Measurements from ENCODE around the gene CA10. TPM values are rescaled to one million over a fixed set of nuclear protein-coding genes. Genes with fewer than 3 reads are reported as not detected.

The CA10 gene
- total and polyA plus RNA-seq, 9 of the 15 experiments (the other 6 are each of a cell fraction or from before 2014, with no cell fraction given): not detected

DNA sequence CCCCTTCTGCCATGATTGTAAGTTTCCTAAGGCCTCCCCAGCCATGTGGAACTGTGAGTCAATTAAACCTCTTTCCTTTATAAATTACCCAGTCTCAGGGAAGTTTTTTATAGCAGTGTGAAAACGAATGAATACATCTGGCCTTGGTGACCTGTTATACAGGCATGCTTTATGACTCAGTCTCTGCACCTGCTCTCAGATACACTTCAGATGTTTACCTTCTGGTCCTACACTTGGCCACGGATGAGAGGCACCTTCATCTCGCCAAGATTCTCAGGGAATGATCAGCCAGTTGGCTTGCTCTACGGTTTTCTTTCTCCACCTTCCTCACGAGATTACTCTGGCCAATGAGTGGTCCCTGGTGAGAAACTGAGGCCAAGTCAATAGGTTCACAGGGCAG lies 304.7 kb downstream of the CA10 start (continued):
- TF ChIP-seq, protein P1, sequence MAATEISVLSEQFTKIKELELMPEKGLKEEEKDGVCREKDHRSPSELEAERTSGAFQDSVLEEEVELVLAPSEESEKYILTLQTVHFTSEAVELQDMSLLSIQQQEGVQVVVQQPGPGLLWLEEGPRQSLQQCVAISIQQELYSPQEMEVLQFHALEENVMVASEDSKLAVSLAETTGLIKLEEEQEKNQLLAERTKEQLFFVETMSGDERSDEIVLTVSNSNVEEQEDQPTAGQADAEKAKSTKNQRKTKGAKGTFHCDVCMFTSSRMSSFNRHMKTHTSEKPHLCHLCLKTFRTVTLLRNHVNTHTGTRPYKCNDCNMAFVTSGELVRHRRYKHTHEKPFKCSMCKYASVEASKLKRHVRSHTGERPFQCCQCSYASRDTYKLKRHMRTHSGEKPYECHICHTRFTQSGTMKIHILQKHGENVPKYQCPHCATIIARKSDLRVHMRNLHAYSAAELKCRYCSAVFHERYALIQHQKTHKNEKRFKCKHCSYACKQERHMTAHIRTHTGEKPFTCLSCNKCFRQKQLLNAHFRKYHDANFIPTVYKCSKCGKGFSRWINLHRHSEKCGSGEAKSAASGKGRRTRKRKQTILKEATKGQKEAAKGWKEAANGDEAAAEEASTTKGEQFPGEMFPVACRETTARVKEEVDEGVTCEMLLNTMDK (IDR thresholded peaks at IDR 0.05; ENCODE audit: borderline replicate concordance, insufficient read depth, low read depth, low read length, poor library complexity, severe bottlenecking): no peak
- TF ChIP-seq NFYB (IDR thresholded peaks at IDR 0.05; ENCODE audit: extremely low read depth, insufficient read length): no peak
- TF ChIP-seq, protein P2, sequence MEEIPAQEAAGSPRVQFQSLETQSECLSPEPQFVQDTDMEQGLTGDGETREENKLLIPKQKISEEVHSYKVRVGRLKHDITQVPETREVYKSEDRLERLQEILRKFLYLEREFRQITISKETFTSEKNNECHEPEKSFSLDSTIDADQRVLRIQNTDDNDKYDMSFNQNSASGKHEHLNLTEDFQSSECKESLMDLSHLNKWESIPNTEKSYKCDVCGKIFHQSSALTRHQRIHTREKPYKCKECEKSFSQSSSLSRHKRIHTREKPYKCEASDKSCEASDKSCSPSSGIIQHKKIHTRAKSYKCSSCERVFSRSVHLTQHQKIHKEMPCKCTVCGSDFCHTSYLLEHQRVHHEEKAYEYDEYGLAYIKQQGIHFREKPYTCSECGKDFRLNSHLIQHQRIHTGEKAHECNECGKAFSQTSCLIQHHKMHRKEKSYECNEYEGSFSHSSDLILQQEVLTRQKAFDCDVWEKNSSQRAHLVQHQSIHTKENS (CRISPR knock-in tag; IDR thresholded peaks at IDR 0.05): no peak

DNA sequence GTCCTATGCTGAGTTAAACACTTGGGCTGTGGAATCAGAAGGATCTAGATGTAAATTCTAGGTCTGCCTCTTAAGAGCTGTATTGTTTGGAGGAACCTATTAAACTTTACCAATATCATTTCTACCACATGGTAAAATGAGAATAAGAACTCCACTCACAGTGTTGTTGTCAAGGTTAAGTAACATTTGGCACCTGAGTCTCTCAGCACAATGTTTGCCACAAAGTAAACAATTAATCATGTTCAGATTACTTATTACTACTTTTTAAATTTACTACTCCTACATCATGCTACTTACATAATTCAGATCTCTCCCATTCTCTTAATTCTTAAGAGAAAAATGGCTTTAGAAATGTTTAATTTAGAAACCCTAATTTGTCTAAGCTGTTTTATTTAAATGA lies 305.9 kb downstream of the CA10 start:
- DNase-seq (ENCODE audit: extremely low read depth in 1 of 4, low spot score in 3 of 4) (no peak), ATAC-seq (no peak), FAIRE-seq (no peak)
- H4K20me1 ChIP-seq (replicated peaks; ENCODE audit: control insufficient read depth, insufficient read depth, low read length): no peaks in the 10 kb centered on the region
- no peaks in the 10 kb centered on the region for H3K4me1 ChIP-seq (replicated peaks in 1 of 2; ENCODE audit: control insufficient read depth in 2 of 2, insufficient read depth in 2 of 2, low read length in 2 of 2)
- H3K4me2 ChIP-seq (ENCODE audit: insufficient read depth, low read length): no peak overlapping the region
- H3K9me3 ChIP-seq (replicated peaks; ENCODE audit: control insufficient read depth, insufficient read depth, low read depth, low read length): no peaks in the 10 kb centered on the region
- H3K9ac ChIP-seq (ENCODE audit: insufficient read depth in 1 of 2, low read depth in 2 of 2, low read length in 2 of 2): no peak overlapping the region
- POLR2A ChIA-PET: no interaction called here
- H2AFZ ChIP-seq (ENCODE audit: low read depth, low read length): no peak overlapping the region
- H3K27me3 ChIP-seq (ENCODE audit: control insufficient read depth in 2 of 2, insufficient read depth in 2 of 2, low read length in 2 of 2): no peaks in the 10 kb centered on the region
- intact Hi-C loops (cut with micrococcal nuclease): no loop called here
- CTCF ChIA-PET (ENCODE audit: low intra/inter-chr PET ratio): no interaction called here
- in situ Hi-C loops (cut with MboI): no loop called here
- H3K27ac ChIP-seq (ENCODE audit: extremely low read depth, low read depth, low read length): no peak overlapping the region
- BruUV-seq (replicated peaks): no TSS peak
- H3K36me3 ChIP-seq (ENCODE audit: control insufficient read depth, insufficient read depth, low read length): no peaks in the 10 kb centered on the region
- H3K9me1 ChIP-seq (ENCODE audit: control insufficient read depth, insufficient read depth, low read length): no peaks in the 10 kb centered on the region
- H3K79me2 ChIP-seq (ENCODE audit: control insufficient read depth, insufficient read depth, low read length): no peaks in the 10 kb centered on the region
- no peak overlapping the region for H3K4me3 ChIP-seq
- TF ChIP-seq HDAC3 (IDR thresholded peaks at IDR 0.05; ENCODE audit: borderline replicate concordance, partially characterized antibody) (no peak), ADNP (tag; IDR thresholded peaks at IDR 0.05) (no peak), OTX1 (CRISPR knock-in tag; IDR thresholded peaks at IDR 0.05) (no peak), MEF2A (IDR thresholded peaks at IDR 0.05; ENCODE audit: control insufficient read depth, low read depth, low read length) (no peak), ZNF175 (CRISPR knock-in tag; IDR thresholded peaks at IDR 0.05; ENCODE audit: low read depth) (no peak)
- TF ChIP-seq, protein P3, sequence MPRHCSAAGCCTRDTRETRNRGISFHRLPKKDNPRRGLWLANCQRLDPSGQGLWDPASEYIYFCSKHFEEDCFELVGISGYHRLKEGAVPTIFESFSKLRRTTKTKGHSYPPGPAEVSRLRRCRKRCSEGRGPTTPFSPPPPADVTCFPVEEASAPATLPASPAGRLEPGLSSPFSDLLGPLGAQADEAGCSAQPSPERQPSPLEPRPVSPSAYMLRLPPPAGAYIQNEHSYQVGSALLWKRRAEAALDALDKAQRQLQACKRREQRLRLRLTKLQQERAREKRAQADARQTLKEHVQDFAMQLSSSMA (CRISPR knock-in tag; IDR thresholded peaks at IDR 0.05): no peak
- TF ChIP-seq, protein P4, sequence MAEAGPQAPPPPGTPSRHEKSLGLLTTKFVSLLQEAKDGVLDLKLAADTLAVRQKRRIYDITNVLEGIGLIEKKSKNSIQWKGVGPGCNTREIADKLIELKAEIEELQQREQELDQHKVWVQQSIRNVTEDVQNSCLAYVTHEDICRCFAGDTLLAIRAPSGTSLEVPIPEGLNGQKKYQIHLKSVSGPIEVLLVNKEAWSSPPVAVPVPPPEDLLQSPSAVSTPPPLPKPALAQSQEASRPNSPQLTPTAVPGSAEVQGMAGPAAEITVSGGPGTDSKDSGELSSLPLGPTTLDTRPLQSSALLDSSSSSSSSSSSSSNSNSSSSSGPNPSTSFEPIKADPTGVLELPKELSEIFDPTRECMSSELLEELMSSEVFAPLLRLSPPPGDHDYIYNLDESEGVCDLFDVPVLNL (CRISPR knock-in tag; IDR thresholded peaks at IDR 0.05; ENCODE audit: low read depth): no peak
- TF ChIP-seq, protein P5, sequence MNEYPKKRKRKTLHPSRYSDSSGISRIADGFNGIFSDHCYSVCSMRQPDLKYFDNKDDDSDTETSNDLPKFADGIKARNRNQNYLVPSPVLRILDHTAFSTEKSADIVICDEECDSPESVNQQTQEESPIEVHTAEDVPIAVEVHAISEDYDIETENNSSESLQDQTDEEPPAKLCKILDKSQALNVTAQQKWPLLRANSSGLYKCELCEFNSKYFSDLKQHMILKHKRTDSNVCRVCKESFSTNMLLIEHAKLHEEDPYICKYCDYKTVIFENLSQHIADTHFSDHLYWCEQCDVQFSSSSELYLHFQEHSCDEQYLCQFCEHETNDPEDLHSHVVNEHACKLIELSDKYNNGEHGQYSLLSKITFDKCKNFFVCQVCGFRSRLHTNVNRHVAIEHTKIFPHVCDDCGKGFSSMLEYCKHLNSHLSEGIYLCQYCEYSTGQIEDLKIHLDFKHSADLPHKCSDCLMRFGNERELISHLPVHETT (CRISPR knock-in tag; conservative IDR thresholded peaks at IDR 0.05 in 1 of 2, IDR thresholded peaks at IDR 0.05 in 1 of 2): no peak

Measured in K562 (cell line).